Activated CD4-positive, alpha-beta T cell treated with anti-CD3 and anti-CD28 coated beads, Interleukin-2, amount 50 U/mL, for 16 hours (primary cell): ENCODE measurements around the gene HOXB6.

Source experiments
- DNase-seq: peaks from one replicate; pipeline ENCODE4 v3.0.0-alpha.2; 2020

The HOXB6 gene

DNA sequence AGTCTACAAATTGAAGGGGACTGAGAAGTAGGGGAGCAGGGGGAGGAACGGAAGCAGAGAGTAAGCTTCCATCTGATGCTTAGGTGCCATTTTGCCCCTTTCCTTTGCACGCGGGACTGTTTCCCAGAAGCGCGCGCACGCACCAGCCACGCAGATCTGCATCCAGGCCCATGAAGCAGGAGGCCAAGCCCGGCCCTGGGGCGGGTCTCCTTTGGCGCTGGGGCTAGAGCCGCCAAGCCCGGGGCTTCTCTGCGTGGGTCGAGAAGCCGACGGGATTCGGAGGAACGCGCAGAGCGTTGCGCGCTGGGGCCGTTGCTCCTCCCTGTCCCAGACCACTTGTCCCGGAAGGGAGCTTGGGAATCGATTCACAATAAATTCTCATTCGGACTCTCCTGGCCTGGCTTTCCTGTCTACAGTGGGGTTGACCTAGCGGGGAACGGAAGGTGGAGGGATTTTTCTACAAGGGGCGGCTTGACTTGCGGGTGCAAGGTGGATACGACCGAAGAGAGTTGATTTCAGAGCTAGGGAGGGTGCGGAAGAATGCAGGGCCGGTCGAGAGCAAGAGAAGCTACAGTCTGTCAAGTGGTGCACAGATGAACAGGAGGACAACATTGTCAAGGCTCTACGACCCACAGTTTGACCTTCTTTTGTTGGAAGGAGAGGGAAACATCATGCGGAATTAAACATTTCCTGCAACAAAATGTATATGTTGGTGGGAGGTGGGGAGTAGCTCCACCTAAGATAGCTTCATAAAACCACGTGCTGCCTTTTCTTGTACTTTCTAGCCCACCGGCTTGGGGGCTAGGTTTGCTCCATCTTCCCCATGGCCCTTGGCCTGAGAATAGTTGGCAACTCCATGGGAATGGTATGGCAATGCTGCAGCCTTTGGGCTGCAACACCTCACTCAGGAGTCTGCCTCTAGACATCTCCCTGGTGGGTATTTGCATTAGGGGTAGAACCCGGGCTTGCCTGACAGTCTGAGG lies 16.9 kb upstream of the HOXB6 start:
- DNase-seq: no peak

DNA sequence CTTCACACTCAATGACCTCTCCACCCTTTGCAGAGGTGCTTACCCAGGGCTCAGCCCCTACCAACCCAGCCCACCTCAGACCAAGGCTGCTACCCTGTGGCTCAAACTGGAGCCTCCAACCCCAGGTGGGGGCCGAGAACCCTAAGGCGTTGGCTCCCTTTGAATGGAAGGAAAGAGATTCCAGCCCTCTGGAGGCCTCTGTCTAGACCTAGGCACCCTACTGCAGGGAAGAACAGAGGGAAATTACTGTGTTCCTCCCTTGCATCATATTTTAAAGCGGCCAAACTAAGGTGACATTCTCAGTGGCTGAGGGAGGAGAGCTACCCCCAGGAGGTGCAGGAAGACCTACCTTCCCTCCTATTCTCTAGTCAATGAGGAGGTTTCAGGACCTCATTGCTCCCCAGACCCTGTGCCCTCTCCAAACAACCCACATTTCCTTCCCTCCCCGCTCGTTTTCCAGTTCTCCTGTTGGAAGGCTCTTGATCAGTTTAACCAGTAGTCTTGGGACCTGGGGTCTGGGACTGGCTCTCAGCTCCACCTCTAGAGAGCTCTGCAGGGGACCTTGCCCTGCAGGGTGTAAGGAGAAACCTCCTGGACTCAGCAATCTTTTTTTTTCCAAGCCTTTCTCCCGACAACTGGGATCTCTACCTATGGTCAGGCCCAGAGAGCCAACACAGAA lies 15.8 kb upstream of the HOXB6 start:
- DNase-seq: no peak

- DNase-seq: no peak
These were observed 15.2 kb upstream of the HOXB6 start for GRCh38 chr17:48619826-48620449.

DNA sequence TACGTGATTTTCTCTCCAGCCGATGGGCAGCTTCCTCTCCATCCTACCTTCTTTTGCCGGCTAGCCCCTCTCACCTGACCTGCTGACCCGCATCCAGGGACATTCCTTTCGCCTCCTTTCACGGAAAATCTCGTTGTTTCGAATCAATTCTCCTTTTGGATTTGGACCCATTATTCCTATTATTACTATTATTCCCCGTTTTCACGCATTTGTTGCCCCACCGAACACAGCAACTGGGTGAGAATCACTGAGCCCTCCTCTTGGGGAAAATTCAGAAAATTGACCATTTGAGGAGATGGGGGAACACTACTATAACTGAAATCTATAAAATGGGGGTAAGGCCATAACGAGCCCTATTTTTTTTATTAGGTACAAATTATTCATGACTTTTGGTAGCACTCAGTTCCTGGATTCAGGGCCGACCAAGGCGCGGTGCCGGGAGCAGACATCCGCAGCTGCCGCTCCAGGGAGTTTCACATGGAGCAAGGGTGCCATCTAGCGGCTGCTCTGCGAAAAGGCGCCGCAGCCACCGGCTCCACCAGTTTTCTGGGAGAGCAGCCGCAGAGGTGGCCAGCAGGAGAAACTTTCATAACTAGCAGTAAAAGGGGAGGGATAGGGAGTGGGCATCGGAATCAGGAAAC lies 13.6 kb upstream of the HOXB6 start:
- DNase-seq: peak; percentile 82

DNA sequence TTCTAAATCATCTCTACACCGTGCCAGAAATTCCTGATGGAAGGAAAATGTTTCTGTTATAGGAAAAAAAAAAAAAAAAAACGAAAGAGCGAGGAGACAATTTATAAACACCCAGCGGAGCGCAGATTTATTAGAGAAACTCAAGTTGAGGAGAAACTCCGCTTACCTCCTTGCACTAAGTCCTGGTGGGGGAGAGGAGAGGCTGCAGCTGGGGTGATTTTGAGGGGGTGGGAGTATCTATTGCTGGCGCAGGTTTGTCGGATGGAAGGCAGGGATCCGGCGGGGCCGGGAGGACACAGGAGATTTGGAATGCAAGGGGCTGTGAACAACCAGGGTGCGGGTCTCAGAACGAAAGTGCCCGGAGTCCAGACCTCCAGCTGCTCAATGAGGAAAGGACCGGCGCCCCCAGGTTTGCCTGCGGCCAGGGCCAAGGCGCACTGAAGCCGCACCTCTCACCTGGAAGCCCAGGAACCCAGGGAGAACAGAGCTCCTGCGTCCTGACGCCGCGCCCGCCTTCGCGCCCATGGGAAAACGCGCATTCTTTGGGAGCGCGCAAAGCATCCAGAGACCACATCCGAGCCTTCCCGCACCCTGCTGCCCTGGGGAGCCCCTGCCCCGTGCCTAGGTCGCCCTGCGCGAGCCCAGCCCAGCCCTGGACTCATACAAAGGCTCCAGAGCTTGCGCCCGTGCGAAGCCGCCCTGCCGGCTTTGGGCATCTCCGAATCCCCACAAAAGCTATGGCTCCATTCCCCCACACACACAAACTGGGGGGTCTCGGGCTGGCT lies 12.9 kb upstream of the HOXB6 start:
- DNase-seq: no peak

DNA sequence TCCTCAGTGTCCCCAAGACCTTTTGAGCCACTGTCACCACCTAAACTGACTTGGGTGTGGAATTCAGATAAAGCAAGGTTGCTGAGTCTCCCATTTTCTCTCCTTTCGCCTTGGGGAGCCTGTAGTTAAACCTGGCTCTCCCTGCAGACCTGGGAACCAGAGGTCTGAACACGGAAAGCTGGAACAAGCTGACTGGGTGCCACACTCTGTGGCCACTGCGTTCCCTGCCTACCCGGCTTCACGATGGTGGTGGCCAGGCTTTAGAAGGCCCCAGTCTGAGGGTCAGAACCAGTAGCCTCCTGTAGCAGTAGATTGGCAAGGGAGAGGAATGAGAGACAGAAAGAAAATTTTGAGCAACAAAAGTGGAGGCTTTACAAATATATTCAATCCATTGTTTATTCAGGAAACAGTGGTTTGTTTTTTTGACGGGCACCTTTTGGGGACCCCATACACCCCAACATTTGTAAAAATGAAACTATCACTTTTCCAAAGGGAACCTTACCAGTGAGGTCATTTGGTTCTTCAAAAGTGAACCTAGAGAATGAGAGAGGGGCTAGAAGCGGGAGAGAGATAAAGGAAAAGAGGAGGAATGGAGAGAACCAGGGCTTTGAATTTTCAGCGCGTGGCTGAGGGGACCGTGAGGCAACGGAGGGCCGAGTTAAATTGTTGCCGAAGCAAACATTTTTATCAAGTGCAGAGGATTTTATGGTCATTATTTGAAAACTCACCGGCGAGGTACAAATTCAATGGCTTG lies 12.1 kb upstream of the HOXB6 start:
- no peak for DNase-seq

- no peak for DNase-seq
These were observed 11.4 kb upstream of the HOXB6 start for GRCh38 chr17:48615963-48616716.

- no peak for DNase-seq
These were observed 10.5 kb upstream of the HOXB6 start, which contains the start of gene HOXB8 for GRCh38 chr17:48615047-48615962. HOXB8 (minus strand) TSS chr17:48615292; CDS start chr17:48614704, 588 bp downstream.

DNA sequence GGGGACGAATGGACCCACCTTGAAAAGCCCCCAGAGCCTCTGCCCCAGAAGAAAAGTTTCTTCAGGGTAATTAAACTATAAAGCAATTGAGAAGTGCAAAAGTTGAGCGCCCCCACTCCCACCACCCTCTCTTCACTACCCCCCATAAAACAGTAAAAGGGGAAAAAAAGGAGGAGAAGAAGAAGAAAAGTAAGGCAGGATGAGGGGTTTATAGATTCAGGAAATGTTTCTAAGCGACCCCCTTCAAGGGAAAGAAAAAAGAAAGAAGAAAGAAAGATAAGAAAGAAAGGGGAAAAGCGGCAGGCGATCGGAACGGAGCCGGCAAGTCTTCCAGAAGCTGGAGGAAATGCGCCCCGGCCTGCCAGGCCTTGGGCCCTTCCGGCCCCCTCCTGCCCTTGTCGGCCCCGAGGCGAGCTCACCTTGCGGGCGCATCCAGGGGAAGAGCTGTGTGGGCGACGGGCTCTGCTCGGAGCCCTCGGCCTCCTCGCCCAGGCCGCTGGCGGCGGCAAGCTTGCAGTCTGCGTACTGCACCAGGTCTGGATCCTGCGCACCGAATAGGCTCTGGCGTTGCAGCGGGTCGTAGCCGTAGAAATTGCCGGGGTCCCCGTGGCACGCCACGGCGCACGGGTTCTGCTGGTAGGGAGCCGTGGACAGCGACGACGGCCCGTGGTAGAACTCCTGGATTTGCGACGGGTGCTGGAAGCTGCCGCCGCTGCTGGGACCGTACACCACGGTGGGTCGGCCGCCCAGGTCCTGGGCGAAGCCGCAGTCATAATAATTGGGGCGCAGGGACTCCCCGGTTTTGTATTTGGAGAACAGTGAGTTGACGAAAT lies 9.3 kb upstream of the HOXB6 start:
- no peak for DNase-seq

DNA sequence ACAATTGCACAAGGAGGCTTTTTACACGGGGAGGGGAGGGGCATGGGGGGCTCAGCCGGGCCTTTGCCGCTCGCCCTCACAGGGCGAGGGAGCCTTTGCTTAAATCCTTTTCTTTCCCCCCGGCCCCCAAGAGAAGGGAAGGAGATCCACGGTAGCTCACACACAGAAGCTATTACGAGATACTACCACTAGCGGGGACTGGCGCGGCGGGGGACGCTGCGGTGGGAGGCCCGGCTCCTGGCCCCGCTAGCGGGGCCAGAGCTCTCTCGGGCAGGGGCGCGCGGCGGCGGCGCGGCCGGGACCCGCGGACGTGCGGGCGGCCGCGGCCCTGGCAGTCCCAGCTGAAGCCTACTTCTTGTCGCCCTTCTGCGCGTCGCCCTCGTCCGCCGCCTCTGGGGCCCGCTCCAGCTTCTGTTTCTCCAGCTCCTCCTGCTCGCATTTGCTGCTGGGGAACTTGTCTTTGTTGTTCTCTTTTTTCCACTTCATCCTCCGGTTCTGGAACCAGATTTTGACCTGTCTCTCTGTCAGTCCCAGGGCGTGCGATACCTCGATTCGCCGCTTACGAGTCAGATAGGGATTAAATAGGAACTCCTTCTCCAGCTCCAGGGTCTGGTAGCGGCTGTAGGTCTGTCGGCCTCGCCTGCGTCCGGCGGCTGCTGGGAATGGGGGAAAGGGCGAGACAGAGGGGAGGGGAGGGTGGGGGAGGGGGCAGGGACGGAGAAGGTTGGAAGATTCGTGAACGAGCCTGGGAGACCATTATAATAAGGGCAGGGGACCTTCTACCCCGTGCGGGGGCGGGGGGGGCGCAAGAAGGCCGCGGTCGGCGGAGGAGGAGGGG lies 8.3 kb upstream of the HOXB6 start:
- peak; percentile 50 for DNase-seq

DNA sequence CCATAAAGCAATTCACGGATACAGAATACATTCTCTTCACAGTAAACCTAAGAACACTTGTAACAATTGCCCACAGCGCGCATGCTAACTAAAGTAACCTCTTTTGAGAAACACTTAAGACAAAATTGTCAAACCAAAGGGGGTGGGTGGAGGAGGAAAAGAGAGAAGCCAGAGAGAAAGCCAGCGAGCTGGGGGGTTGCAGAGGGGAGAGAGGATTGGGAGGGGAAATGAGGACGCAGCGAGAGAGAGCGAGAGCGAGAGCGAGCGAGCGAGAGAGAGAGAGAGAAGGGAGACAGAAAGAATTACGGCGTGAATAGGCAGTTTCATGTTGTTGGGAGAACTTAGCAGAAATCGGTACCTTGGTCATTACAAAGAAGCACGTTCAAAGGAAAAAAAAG lies 7.7 kb upstream of the HOXB6 start:
- no peak for DNase-seq

GRCh38 chr17:48611681-48612455 lies 7.1 kb upstream of the HOXB6 start:
- no peak for DNase-seq

GRCh38 chr17:48611213-48611612 lies 6.4 kb upstream of the HOXB6 start:
- DNase-seq: no peak

DNA sequence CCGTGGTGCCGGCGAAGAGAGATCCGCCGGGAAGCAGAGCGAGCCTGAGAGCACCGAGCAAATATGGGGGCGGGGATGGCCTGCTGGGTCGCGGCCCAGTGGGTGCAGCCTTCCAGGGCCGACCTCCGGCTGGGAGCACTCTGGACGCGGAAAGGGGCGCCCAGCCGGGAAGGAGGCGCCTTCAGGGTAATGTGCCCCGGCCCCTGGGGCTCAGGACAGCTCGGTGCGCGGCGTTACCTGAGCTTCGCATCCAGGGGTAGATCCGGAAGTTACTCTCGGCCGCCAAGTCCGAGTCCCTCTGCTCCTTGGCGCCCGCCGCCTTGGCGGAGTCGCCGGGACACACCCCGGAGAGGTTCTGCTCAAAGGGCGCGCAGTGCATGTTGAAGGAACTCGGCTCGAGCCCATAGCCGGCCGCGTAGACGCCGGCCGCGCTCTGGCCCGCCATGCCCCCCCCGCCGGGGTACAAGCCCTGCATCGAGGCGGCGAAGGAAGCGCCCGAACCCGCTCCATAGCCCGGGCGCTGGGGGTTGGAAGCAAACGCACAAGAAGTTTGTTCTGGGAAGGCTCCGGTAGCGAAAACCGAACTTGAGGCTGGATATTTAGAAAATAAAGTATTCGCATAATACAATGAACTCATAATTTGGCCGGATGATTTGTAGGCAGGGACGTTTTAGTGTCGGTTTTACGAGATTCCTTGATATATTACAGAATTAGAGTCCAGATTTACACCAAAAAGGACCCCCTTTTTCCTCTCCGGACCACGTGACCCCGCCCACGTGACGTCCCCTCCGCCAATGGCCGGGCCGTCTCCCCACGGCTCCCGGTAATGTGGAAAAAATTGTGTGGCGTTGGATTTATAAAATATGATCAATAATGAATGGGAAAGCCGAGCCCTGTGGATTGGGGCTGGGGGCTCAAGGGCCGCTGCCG lies 5.8 kb upstream of the HOXB6 start, which contains the start of gene HOXB7:
HOXB7 (minus strand) TSS at position 736 of the 930 bp plus-strand sequence; CDS start at position 637, 99 bp downstream.
- DNase-seq: peak; percentile 66

GRCh38 chr17:48609759-48610281 lies 5.0 kb upstream of the HOXB6 start:
- DNase-seq: no peak
